CD4-positive, alpha-beta memory T cell (primary cell): ENCODE results near the gene MVP. TPM values are rescaled to one million over a fixed set of nuclear protein-coding genes. Genes with fewer than 3 reads are reported as not detected.

ENCODE experiments used
- CTCF ChIA-PET: fragments of 350-600 bp; sonication (Branson Sonifier 250); formaldehyde crosslinking; loops from one replicate; lab custom pipeline; 2021; ENCODE audit warnings: inconsistent platforms; ENCODE audit not compliant: partially characterized antibody; lab: Charles Lee
- POLR2A ChIA-PET: fragments of 350-600 bp; sonication (Branson Sonifier 250); formaldehyde crosslinking; loops from one replicate; lab custom pipeline; 2021; ENCODE audit not compliant: partially characterized antibody; lab: Charles Lee
- DNase-seq, 5 donors: peaks; one replicate each; pipeline versions ENCODE4 v3.0.0 to v3.0.0-alpha.2; 2020 to 2022; ENCODE audit warnings: mixed read lengths in 1 of 5
- H3K27ac ChIP-seq: one replicate; pipeline ENCODE4 v1.7.0; 2013; ENCODE audit warnings: low read depth, low read length
- H3K27me3 ChIP-seq: 2 replicates; pipeline ENCODE4 v1.7.0; 2013; ENCODE audit warnings: mild to moderate bottlenecking, low read length, moderate library complexity; ENCODE audit not compliant: insufficient read depth
- H3K36me3 ChIP-seq: 2 replicates; pipeline ENCODE4 v1.7.0; 2013; ENCODE audit warnings: mild to moderate bottlenecking, low read length, moderate library complexity; ENCODE audit not compliant: insufficient read depth
- H3K4me1 ChIP-seq: 2 replicates; pipeline ENCODE4 v1.7.0; 2013; ENCODE audit warnings: mild to moderate bottlenecking, low read length, moderate library complexity; ENCODE audit not compliant: insufficient read depth
- H3K4me3 ChIP-seq, 2 donors: one replicate each; pipeline ENCODE4 v1.7.0; 2013; ENCODE audit warnings: low read length in 2 of 2, mild to moderate bottlenecking in 1 of 2
- H3K9me3 ChIP-seq, 2 donors: one replicate each; pipeline ENCODE4 v1.7.0; 2013; ENCODE audit warnings: low read length in 2 of 2, control low read depth in 1 of 2; ENCODE audit not compliant: control insufficient read depth in 1 of 2
- H3K27ac Mint-ChIP-seq, 7 donors: one replicate each; pipeline ENCODE4 v1.8.0; 2020 to 2021; ENCODE audit warnings: mixed read lengths in 7 of 7, mild to moderate bottlenecking in 6 of 7, inconsistent platforms in 3 of 7, moderate library complexity in 3 of 7
- H3K27me3 Mint-ChIP-seq, 2 donors: one replicate each; pipeline ENCODE4 v1.8.0; 2020 to 2021; ENCODE audit warnings: mixed read lengths in 2 of 2
- H3K36me3 Mint-ChIP-seq, 2 donors: one replicate each; pipeline ENCODE4 v1.8.0; 2020 to 2021; ENCODE audit warnings: mixed read lengths in 2 of 2, inconsistent platforms in 1 of 2, mild to moderate bottlenecking in 1 of 2
- H3K4me1 Mint-ChIP-seq, 4 donors: one replicate each; pipeline ENCODE4 v1.8.0; 2020 to 2021; ENCODE audit warnings: mixed read lengths in 4 of 4, mild to moderate bottlenecking in 1 of 4
- H3K4me3 Mint-ChIP-seq, 8 donors: one replicate each; pipeline ENCODE4 v1.8.0; 2020 to 2021; ENCODE audit warnings: mixed read lengths in 8 of 8, mild to moderate bottlenecking in 7 of 8, moderate library complexity in 6 of 8, inconsistent platforms in 3 of 8
- H3K9me3 Mint-ChIP-seq, 8 donors: one replicate each; pipeline ENCODE4 v1.8.0; 2020 to 2021; ENCODE audit warnings: mixed read lengths in 8 of 8, mild to moderate bottlenecking in 5 of 8, inconsistent platforms in 3 of 8, moderate library complexity in 1 of 8
- intact Hi-C: fragments of 100-400 bp; cut with micrococcal nuclease; formaldehyde crosslinking; loops from one replicate; pipeline ENCODE4 v1.15.1; 2023
- polyA plus RNA-seq, 2 donors: library from polyadenylated mRNA; unstranded; fragments of 300-500 nt; fragmentation: Illumina TruSeq; gene quantifications; one replicate each; pipeline ENCODE4 v1.2.3, GENCODE V29; 2021
- total RNA-seq, 2 experiments: library from RNA; stranded (reverse); gene quantifications; one replicate each; pipeline ENCODE4 v1.2.3, GENCODE V29; 2021

Gene MVP
- total and polyA plus RNA-seq, 4 experiments from 2014 or later, result 145 to 187 (median 159) TPM

- H3K9me3 ChIP-seq, result no peaks in the 10 kb centered on the region
- H3K4me1 Mint-ChIP-seq, result peaks cover 1 to 7% (median 4%) of the 10 kb centered on the region in 4 donors
- peaks cover 12 to 39% of the 10 kb centered on the region in 2 donors for H3K36me3 Mint-ChIP-seq
- no peak overlapping the region for H3K27ac ChIP-seq
- peak; percentile 79 to 83 (median 80) for DNase-seq
- H3K4me3 ChIP-seq, result no peak overlapping the region
- no peaks in the 10 kb centered on the region for H3K9me3 Mint-ChIP-seq
- no peak overlapping the region for H3K4me3 Mint-ChIP-seq
- peak overlapping the region; percentile 13 to 89 (median 60) for H3K27ac Mint-ChIP-seq
- H3K27me3 Mint-ChIP-seq, result no peaks in the 10 kb centered on the region
- H3K27me3 ChIP-seq, result no peaks in the 10 kb centered on the region
- CTCF ChIA-PET, result interaction anchor here (0.6 to 6.3 kb wide), 50 partner anchors 9 to 207 kb away, joined by 3 to 134 read pairs (median 4); partner anchors contain the start of genes C16orf54, CDIPT, KCTD13 and KIF22
- peaks cover 37% of the 10 kb centered on the region for H3K36me3 ChIP-seq
- POLR2A ChIA-PET, result interaction anchor here (0.7 to 5.0 kb wide), 20 partner anchors 9 to 157 kb away, joined by 3 to 69 read pairs (median 9); partner anchors contain the start of genes C16orf54, CDIPT, KIF22 and MAZ
- intact Hi-C loops, result loop anchor here (1.0 to 2.0 kb wide), 6 partner anchors 28 to 156 kb away; partner anchors contain the start of genes KIF22, MVP and PAGR1
- H3K4me1 ChIP-seq, result peaks cover 6% of the 10 kb centered on the region
Observed at GRCh38 chr16:29848420-29849297, 28.4 kb downstream of the MVP start.

GRCh38 chr16:29849505-29849904, 29.2 kb downstream of the MVP start:
- Histone ChIP-seq H3K36me3 (peaks cover 29% of the 10 kb centered on the region), H3K9me3 (no peaks in the 10 kb centered on the region), H3K27me3 (no peaks in the 10 kb centered on the region), H3K4me3 (no peak overlapping the region), H3K4me1 (peaks cover 6% of the 10 kb centered on the region), H3K27ac (no peak overlapping the region)
- no peaks in the 10 kb centered on the region for H3K9me3 Mint-ChIP-seq
- no peaks in the 10 kb centered on the region for H3K27me3 Mint-ChIP-seq
- ChIA-PET CTCF (interaction anchor here (0.7 to 6.3 kb wide), 24 partner anchors 8 to 208 kb away, joined by 3 to 134 read pairs (median 10); partner anchors contain the start of genes CDIPT, KIF22, MAZ and MVP), POLR2A (interaction anchor here (1.3 to 5.0 kb wide), 8 partner anchors 9 to 149 kb away, joined by 4 to 69 read pairs (median 32); partner anchors contain the start of genes MAZ, MVP and PAGR1)
- intact Hi-C loops, result loop anchor here (2.0 kb wide), 1 partner anchor 157 kb away; no protein-coding TSS in a partner anchor
- peaks cover 12 to 33% of the 10 kb centered on the region in 2 donors for H3K36me3 Mint-ChIP-seq
- H3K4me1 Mint-ChIP-seq, result peaks cover 1 to 7% (median 4%) of the 10 kb centered on the region in 4 donors
- DNase-seq, result no peak
- no peak overlapping the region for H3K4me3 Mint-ChIP-seq
- peak overlapping the region in 1 of 7 donors; percentile 48 for H3K27ac Mint-ChIP-seq

- Mint-ChIP-seq H3K4me1 (peaks cover 1 to 7% (median 4%) of the 10 kb centered on the region in 4 donors), H3K9me3 (no peaks in the 10 kb centered on the region), H3K27me3 (no peaks in the 10 kb centered on the region), H3K27ac (peak overlapping the region in 2 of 7 donors; percentile 30 to 37), H3K4me3 (no peak overlapping the region), H3K36me3 (peaks cover 3 to 20% of the 10 kb centered on the region in 2 donors)
- Histone ChIP-seq H3K36me3 (peaks cover 17% of the 10 kb centered on the region), H3K27me3 (no peaks in the 10 kb centered on the region), H3K4me1 (peaks cover 6% of the 10 kb centered on the region), H3K27ac (no peak overlapping the region), H3K4me3 (no peak overlapping the region), H3K9me3 (no peaks in the 10 kb centered on the region)
- CTCF ChIA-PET, result interaction anchor here (0.6 to 6.3 kb wide), 4 partner anchors 32 to 974 kb away, joined by 3 to 129 read pairs (median 44); partner anchors contain the start of genes MAZ, MVP and PAGR1
- no peak for DNase-seq
- intact Hi-C loops, result no loop called here
- POLR2A ChIA-PET, result interaction anchor here (0.6 to 5.0 kb wide), 2 partner anchors 44 to 57 kb away, joined by 3 to 69 read pairs; partner anchors contain the start of gene MAZ
Observed at GRCh38 chr16:29850998-29851397, 30.7 kb downstream of the MVP start.

- H3K27me3 ChIP-seq, result no peaks in the 10 kb centered on the region
- peaks cover 0 to 14% of the 10 kb centered on the region in 2 donors for H3K36me3 Mint-ChIP-seq
- no peaks in the 10 kb centered on the region for H3K9me3 ChIP-seq
- no peak overlapping the region for H3K4me3 Mint-ChIP-seq
- no peaks in the 10 kb centered on the region for H3K9me3 Mint-ChIP-seq
- peaks cover 1% of the 10 kb centered on the region for H3K36me3 ChIP-seq
- H3K4me3 ChIP-seq, result no peak overlapping the region
- ChIA-PET POLR2A (interaction anchor here (1.3 kb wide), 1 partner anchor 36 kb away, joined by 3 read pairs; no protein-coding TSS in a partner anchor), CTCF (interaction anchor here (1.3 to 1.7 kb wide), 3 partner anchors 45 to 153 kb away, joined by 4 to 9 read pairs (median 4); partner anchors contain the start of gene TAOK2)
- peaks cover 6% of the 10 kb centered on the region for H3K4me1 ChIP-seq
- no peak for DNase-seq
- H3K27ac Mint-ChIP-seq, result no peak overlapping the region
- no peaks in the 10 kb centered on the region for H3K27me3 Mint-ChIP-seq
- peaks cover 0 to 7% (median 2%) of the 10 kb centered on the region in 4 donors for H3K4me1 Mint-ChIP-seq
- H3K27ac ChIP-seq, result no peak overlapping the region
- intact Hi-C loops, result no loop called here
Observed at GRCh38 chr16:29852654-29853053, 32.4 kb downstream of the MVP start.

- Histone ChIP-seq H3K36me3 (peaks cover 16% of the 10 kb centered on the region), H3K27ac (no peak overlapping the region), H3K4me3 (no peak overlapping the region), H3K4me1 (no peaks in the 10 kb centered on the region), H3K9me3 (no peaks in the 10 kb centered on the region), H3K27me3 (no peaks in the 10 kb centered on the region)
- POLR2A ChIA-PET, result interaction anchor here (1.2 kb wide), 1 partner anchor 39 kb away, joined by 4 read pairs; the partner anchor contains the start of gene PAGR1
- H3K27ac Mint-ChIP-seq, result peak overlapping the region in 2 of 7 donors; percentile 30 to 55
- no peak for DNase-seq
- peaks cover 8 to 15% of the 10 kb centered on the region in 2 donors for H3K36me3 Mint-ChIP-seq
- no peaks in the 10 kb centered on the region for H3K9me3 Mint-ChIP-seq
- no peaks in the 10 kb centered on the region for H3K27me3 Mint-ChIP-seq
- H3K4me1 Mint-ChIP-seq, result peaks cover 0 to 2% (median 0%) of the 10 kb centered on the region in 4 donors
- intact Hi-C loops, result no loop called here
- no peak overlapping the region for H3K4me3 Mint-ChIP-seq
- CTCF ChIA-PET, result no interaction called here
Observed at GRCh38 chr16:29854520-29855100, 34.3 kb downstream of the MVP start.

- H3K9me3 Mint-ChIP-seq, result peaks cover 0 to 2% (median 0%) of the 10 kb centered on the region in 8 donors
- H3K4me1 ChIP-seq, result peaks cover 15% of the 10 kb centered on the region
- H3K27me3 Mint-ChIP-seq, result no peaks in the 10 kb centered on the region
- H3K9me3 ChIP-seq, result no peaks in the 10 kb centered on the region
- peaks cover 17 to 30% of the 10 kb centered on the region in 2 donors for H3K36me3 Mint-ChIP-seq
- ChIA-PET CTCF (interaction anchor here (2.9 kb wide), 1 partner anchor 9 kb away, joined by 18 read pairs; no protein-coding TSS in a partner anchor), POLR2A (interaction anchor here (0.7 to 1.7 kb wide), 10 partner anchors 9 to 157 kb away, joined by 3 to 6 read pairs (median 4); partner anchors contain the start of genes MVP and PAGR1)
- peaks cover 16% of the 10 kb centered on the region for H3K36me3 ChIP-seq
- no peaks in the 10 kb centered on the region for H3K27me3 ChIP-seq
- H3K4me1 Mint-ChIP-seq, result peaks cover 3 to 22% (median 12%) of the 10 kb centered on the region in 4 donors
- no peak overlapping the region for H3K27ac ChIP-seq
- H3K27ac Mint-ChIP-seq, result no peak overlapping the region
- H3K4me3 ChIP-seq, result no peak overlapping the region
- no peak for DNase-seq
- no peak overlapping the region for H3K4me3 Mint-ChIP-seq
- intact Hi-C loops, result no loop called here
Observed at GRCh38 chr16:29857133-29857760, 37.0 kb downstream of the MVP start.
